MG63 (cell line): ENCODE results near the gene CNP. TPM values are rescaled to one million over a fixed set of nuclear protein-coding genes. Genes with fewer than 3 reads are reported as not detected.

ENCODE experiments used
- DNase-seq: peaks from one replicate; pipeline ENCODE4 v3.0.0-alpha.2; 2020
- H3K27me3 ChIP-seq: fragments of 250-450 bp; sonication (Bioruptor Pico); 2 replicates; pipeline ENCODE4 v1.5.1; 2020; ENCODE audit warnings: mild to moderate bottlenecking, moderate library complexity
- H3K36me3 ChIP-seq: fragments of 250-450 bp; sonication (Bioruptor Pico); 2 replicates; pipeline ENCODE4 v1.5.1; 2020; ENCODE audit warnings: mild to moderate bottlenecking, moderate library complexity
- H3K4me3 ChIP-seq: fragments of 250-450 bp; sonication (Bioruptor Pico); 2 replicates; pipeline ENCODE4 v1.5.1; 2020; ENCODE audit warnings: mild to moderate bottlenecking, moderate library complexity
- H3K9me3 ChIP-seq: fragments of 250-450 bp; sonication (Bioruptor Pico); 2 replicates; pipeline ENCODE4 v1.5.1; 2020; ENCODE audit warnings: mild to moderate bottlenecking, moderate library complexity
- total RNA-seq: library from RNA; depleted of rRNA; stranded (reverse); fragments of >200 nt; shearing (Covaris generic); gene quantifications from 2 replicates; pipeline ENCODE4 v1.2.3, GENCODE V29; 2014; ENCODE audit warnings: low replicate concordance

The CNP gene
- total RNA-seq, 1 experiment from 2014 or later: 97.2 TPM

- DNase-seq: no peak
- H3K4me3 ChIP-seq: no peak overlapping the region
These were observed 28.3 kb upstream of the CNP start for GRCh38 chr17:41937970-41938954.

GRCh38 chr17:41939044-41939692 is 27.4 kb upstream of the CNP start:
- no peaks in the 10 kb centered on the region for H3K36me3 ChIP-seq
- DNase-seq: no peak
- no peak overlapping the region for H3K4me3 ChIP-seq
- no peaks in the 10 kb centered on the region for H3K9me3 ChIP-seq
- H3K27me3 ChIP-seq: no peaks in the 10 kb centered on the region

More at GRCh38 chr17:41937970-41938954, 28.3 kb upstream of the CNP start:
- no peaks in the 10 kb centered on the region for H3K27me3 ChIP-seq
- H3K9me3 ChIP-seq: no peaks in the 10 kb centered on the region
- no peaks in the 10 kb centered on the region for H3K36me3 ChIP-seq

GRCh38 chr17:41939693-41940090 is 26.9 kb upstream of the CNP start:
- no peaks in the 10 kb centered on the region for H3K27me3 ChIP-seq
- DNase-seq: no peak

GRCh38 chr17:41941168-41941567 is 25.4 kb upstream of the CNP start:
- H3K4me3 ChIP-seq: no peak overlapping the region

More at GRCh38 chr17:41939693-41940090, 26.9 kb upstream of the CNP start:
- Histone ChIP-seq H3K9me3 (no peaks in the 10 kb centered on the region), H3K36me3 (no peaks in the 10 kb centered on the region), H3K4me3 (no peak overlapping the region)

GRCh38 chr17:41942626-41943373 is 23.8 kb upstream of the CNP start:
- Histone ChIP-seq H3K27me3 (no peaks in the 10 kb centered on the region), H3K4me3 (no peak overlapping the region), H3K36me3 (no peaks in the 10 kb centered on the region), H3K9me3 (no peaks in the 10 kb centered on the region)
- DNase-seq: no peak

More at GRCh38 chr17:41941168-41941567, 25.4 kb upstream of the CNP start:
- Histone ChIP-seq H3K36me3 (no peaks in the 10 kb centered on the region), H3K27me3 (no peaks in the 10 kb centered on the region), H3K9me3 (no peaks in the 10 kb centered on the region)
- DNase-seq: no peak

GRCh38 chr17:41943492-41943891 is 23.1 kb upstream of the CNP start:
- Histone ChIP-seq H3K9me3 (no peaks in the 10 kb centered on the region), H3K4me3 (no peak overlapping the region), H3K27me3 (no peaks in the 10 kb centered on the region), H3K36me3 (no peaks in the 10 kb centered on the region)
- no peak for DNase-seq

- no peaks in the 10 kb centered on the region for H3K27me3 ChIP-seq
- no peaks in the 10 kb centered on the region for H3K36me3 ChIP-seq
- H3K9me3 ChIP-seq: no peaks in the 10 kb centered on the region
- H3K4me3 ChIP-seq: no peak overlapping the region
- DNase-seq: no peak
These were observed 21.7 kb upstream of the CNP start for GRCh38 chr17:41944943-41945342.

GRCh38 chr17:41948762-41949460 is 17.7 kb upstream of the CNP start:
- H3K27me3 ChIP-seq: no peaks in the 10 kb centered on the region
- H3K4me3 ChIP-seq: no peak overlapping the region
- no peak for DNase-seq

GRCh38 chr17:41956522-41956921 is 10.1 kb upstream of the CNP start:
- no peak overlapping the region for H3K4me3 ChIP-seq
- H3K9me3 ChIP-seq: no peaks in the 10 kb centered on the region
- H3K27me3 ChIP-seq: no peaks in the 10 kb centered on the region
- H3K36me3 ChIP-seq: no peaks in the 10 kb centered on the region
- DNase-seq: peak; percentile 22

More at GRCh38 chr17:41948762-41949460, 17.7 kb upstream of the CNP start:
- no peaks in the 10 kb centered on the region for H3K9me3 ChIP-seq
- no peaks in the 10 kb centered on the region for H3K36me3 ChIP-seq

GRCh38 chr17:41957031-41957868 is 9.3 kb upstream of the CNP start:
- H3K9me3 ChIP-seq: no peaks in the 10 kb centered on the region
- no peak overlapping the region for H3K4me3 ChIP-seq
- DNase-seq: no peak
- H3K36me3 ChIP-seq: no peaks in the 10 kb centered on the region
- H3K27me3 ChIP-seq: no peaks in the 10 kb centered on the region

- H3K4me3 ChIP-seq: no peak overlapping the region
- no peaks in the 10 kb centered on the region for H3K9me3 ChIP-seq
- no peaks in the 10 kb centered on the region for H3K36me3 ChIP-seq
- no peaks in the 10 kb centered on the region for H3K27me3 ChIP-seq
- no peak for DNase-seq
These were observed 8.6 kb upstream of the CNP start for GRCh38 chr17:41957869-41958439.

GRCh38 chr17:41959030-41959335 is 7.6 kb upstream of the CNP start:
- H3K9me3 ChIP-seq: no peaks in the 10 kb centered on the region
- H3K36me3 ChIP-seq: no peaks in the 10 kb centered on the region
- H3K27me3 ChIP-seq: no peaks in the 10 kb centered on the region
- no peak overlapping the region for H3K4me3 ChIP-seq
- no peak for DNase-seq

- DNase-seq: no peak
- Histone ChIP-seq H3K9me3 (no peaks in the 10 kb centered on the region), H3K27me3 (no peaks in the 10 kb centered on the region), H3K36me3 (no peaks in the 10 kb centered on the region), H3K4me3 (no peak overlapping the region)
These were observed 7.1 kb upstream of the CNP start for GRCh38 chr17:41959336-41960095.

- Histone ChIP-seq H3K27me3 (no peaks in the 10 kb centered on the region), H3K4me3 (no peak overlapping the region), H3K36me3 (no peaks in the 10 kb centered on the region), H3K9me3 (no peaks in the 10 kb centered on the region)
- no peak for DNase-seq
These were observed 4.5 kb upstream of the CNP start for GRCh38 chr17:41962111-41962510.
